K562 treated with DMSO at 1 percent for 4 hours (cell line): ENCODE results near the gene COL4A6. TPM values are rescaled to one million over a fixed set of nuclear protein-coding genes. Genes with fewer than 3 reads are reported as not detected.

Experiments used
- total RNA-seq: library from RNA; unstranded; fragments of 300-600 nt; gene quantifications from 2 replicates; pipeline ENCODE4 v1.2.3, GENCODE V29; 2022; ENCODE audit not compliant: insufficient read depth

Gene COL4A6
- not detected in 2 replicates for total RNA-seq

DNA sequence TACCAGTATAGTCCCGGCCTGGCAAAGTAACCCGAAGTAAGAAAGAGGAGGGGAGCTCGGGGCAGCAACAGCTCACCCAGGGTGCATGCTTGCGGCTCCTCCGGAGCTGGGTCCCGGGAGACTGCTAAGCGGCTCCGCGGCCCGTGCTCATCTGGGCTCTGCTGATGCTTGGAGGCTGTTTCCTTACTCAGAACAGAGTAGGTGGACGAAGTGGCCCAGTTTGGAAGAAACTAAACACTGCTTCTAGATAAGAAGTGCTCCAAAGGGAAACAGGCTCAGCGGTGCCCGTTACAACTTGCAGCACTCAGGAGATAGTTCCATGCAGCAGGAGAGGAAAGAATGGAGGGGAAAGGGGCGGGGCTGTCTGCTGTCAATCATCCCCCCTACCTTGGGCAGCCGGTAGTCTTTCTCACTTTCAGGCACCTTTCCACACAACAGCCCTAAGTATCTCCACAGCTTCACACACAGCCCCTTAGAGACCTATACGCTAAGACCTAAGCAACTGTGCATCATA is at the start of gene COL4A6:
COL4A6 (minus strand) TSS at position 313 of the 514 bp plus-strand sequence; CDS start at position 87, 226 bp downstream.

GRCh38 chrX:108439426-108439942 is 1.3 kb upstream of the COL4A6 start, which contains the start of gene COL4A5:
TSS of gene COL4A5 (plus strand) at chrX:108439838. CDS start at chrX:108440126, 288 bp downstream.

Other genes starting within 250 kb of the COL4A6 start
- gene COL4A5, start 1.4 kb upstream of the COL4A6 start, total RNA-seq = 1.6 and 1.8 TPM in 2 replicates